Glutamatergic neuron (in vitro differentiated cells): ENCODE data around the gene HPGD. TPM values are rescaled to one million over a fixed set of nuclear protein-coding genes. Genes with fewer than 3 reads are reported as not detected.

ENCODE experiments used
- DNase-seq: peaks from one replicate; pipeline ENCODE4 v3.0.0; 2022
- H3K27ac Mint-ChIP-seq: one replicate; pipeline ENCODE4 v1.8.0; 2020; ENCODE audit warnings: mild to moderate bottlenecking, mixed read lengths, inconsistent platforms; ENCODE audit not compliant: unreplicated experiment
- H3K27me3 Mint-ChIP-seq: one replicate; pipeline ENCODE4 v1.8.0; 2020; ENCODE audit warnings: mild to moderate bottlenecking, moderate library complexity, mixed read lengths, inconsistent platforms; ENCODE audit not compliant: unreplicated experiment
- H3K36me3 Mint-ChIP-seq: one replicate; pipeline ENCODE4 v1.8.0; 2020; ENCODE audit warnings: mild to moderate bottlenecking, mixed read lengths, inconsistent platforms; ENCODE audit not compliant: unreplicated experiment
- H3K4me1 Mint-ChIP-seq: one replicate; pipeline ENCODE4 v1.8.0; 2020; ENCODE audit warnings: mild to moderate bottlenecking, low read depth, mixed read lengths, inconsistent platforms; ENCODE audit not compliant: unreplicated experiment
- H3K4me3 Mint-ChIP-seq: one replicate; pipeline ENCODE4 v1.8.0; 2020; ENCODE audit warnings: mild to moderate bottlenecking, mixed read lengths, inconsistent platforms; ENCODE audit not compliant: unreplicated experiment
- H3K9me3 Mint-ChIP-seq: one replicate; pipeline ENCODE4 v1.8.0; 2020; ENCODE audit warnings: mild to moderate bottlenecking, moderate library complexity, mixed read lengths, inconsistent platforms; ENCODE audit not compliant: unreplicated experiment
- CTCF ChIP-seq: fragments of 200-600 bp; sonication (generic); IDR thresholded peaks from one replicate; pipeline ENCODE4 v1.5.0; 2021; ENCODE audit not compliant: partially characterized antibody, unreplicated experiment
- total RNA-seq: library from RNA; stranded (reverse); fragmentation: NEBNext Ultra II Directional; extraction: Animal tissue kit (Norgen Biotek cat#: 25700); gene quantifications from one replicate; pipeline ENCODE4 v1.2.1, GENCODE V29; 2021; ENCODE audit not compliant: unreplicated experiment

The HPGD gene
- total RNA-seq, 1 donor from 2014 or later: 0.64 TPM

GRCh38 chr4:174444390-174444789 is 77.9 kb downstream of the HPGD start:
- H3K4me3 Mint-ChIP-seq: no peak overlapping the region
- no peak for DNase-seq
- TF ChIP-seq CTCF: no peak
- H3K4me1 Mint-ChIP-seq: no peaks in the 10 kb centered on the region
- no peaks in the 10 kb centered on the region for H3K36me3 Mint-ChIP-seq
- H3K9me3 Mint-ChIP-seq: peaks cover 1% of the 10 kb centered on the region
- no peak overlapping the region for H3K27ac Mint-ChIP-seq
- no peaks in the 10 kb centered on the region for H3K27me3 Mint-ChIP-seq

Other genes starting within 250 kb of the HPGD start
- gene FBXO8, start 238.8 kb downstream of the HPGD start, total RNA-seq: 23.1 TPM
- 29.0 TPM for gene CEP44, start 238.6 kb downstream of the HPGD start, total RNA-seq